Embryonic facial prominence (tissue), 1 donor: ENCODE measurements around the gene IRAK2.

Source experiments
- DNase-seq: peaks from one replicate; pipeline ENCODE4 v3.0.0-alpha.2; 2016; ENCODE audit errors: extremely low spot score

The IRAK2 gene

DNA sequence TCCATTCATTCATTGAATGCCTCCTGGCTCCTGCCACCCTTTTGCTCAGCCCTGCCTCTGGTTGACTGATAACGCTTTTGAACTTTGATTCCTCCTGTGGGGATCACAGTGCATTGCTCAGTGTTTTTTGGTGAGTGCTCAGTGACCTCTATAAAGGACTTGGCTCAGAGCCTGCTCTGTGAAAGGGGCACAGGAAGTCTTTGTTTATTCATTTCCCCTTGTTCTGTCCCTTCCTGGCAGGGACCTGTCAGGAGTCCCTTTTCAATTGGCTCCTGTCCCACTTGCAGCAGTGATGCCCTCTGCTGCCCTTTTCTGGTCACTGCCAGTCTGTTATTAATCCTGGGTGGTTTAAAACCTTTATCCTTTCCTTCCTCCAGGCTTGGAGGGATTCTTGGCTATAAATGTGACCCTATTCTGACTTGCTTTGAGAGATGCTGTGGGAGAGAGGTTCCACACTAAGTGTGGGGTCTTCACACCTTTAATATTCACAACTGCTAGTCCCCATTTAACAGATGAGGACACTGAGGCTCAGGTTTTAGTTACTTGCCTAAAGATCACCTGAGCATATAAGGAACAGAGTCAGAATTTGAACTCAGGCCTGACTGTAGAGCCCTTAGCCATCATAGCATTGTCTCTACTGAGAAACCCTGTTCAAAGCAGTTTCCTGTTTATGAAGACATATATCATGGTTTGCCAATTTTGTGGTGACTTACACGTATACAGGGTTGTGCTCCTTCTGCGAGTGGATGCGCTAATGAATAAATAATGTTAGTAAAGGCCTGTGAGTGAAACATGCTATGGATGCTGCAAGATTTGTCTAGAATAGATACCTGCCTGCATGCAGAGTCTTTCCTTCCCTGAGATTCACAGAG is 60.3 kb downstream of the IRAK2 start:
- DNase-seq = no peak

DNA sequence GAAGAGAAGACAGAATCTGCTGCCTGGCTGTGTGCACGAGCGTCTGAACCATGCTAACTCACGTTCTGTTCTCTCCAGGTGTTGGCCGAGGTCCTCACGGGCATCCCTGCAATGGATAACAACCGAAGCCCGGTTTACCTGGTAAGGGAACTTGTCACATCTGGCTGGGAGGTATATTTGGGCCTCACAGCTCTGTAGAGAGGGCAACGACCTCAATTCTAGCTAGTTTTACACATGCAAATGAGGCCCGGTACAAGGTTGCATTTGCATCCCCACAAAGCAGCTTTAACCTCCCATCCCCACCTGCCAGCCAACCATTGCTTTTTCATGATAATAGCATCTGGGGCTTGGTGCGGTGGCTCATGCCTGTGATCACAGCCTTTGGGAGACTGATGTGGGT is 61.6 kb downstream of the IRAK2 start:
- DNase-seq = no peak

DNA sequence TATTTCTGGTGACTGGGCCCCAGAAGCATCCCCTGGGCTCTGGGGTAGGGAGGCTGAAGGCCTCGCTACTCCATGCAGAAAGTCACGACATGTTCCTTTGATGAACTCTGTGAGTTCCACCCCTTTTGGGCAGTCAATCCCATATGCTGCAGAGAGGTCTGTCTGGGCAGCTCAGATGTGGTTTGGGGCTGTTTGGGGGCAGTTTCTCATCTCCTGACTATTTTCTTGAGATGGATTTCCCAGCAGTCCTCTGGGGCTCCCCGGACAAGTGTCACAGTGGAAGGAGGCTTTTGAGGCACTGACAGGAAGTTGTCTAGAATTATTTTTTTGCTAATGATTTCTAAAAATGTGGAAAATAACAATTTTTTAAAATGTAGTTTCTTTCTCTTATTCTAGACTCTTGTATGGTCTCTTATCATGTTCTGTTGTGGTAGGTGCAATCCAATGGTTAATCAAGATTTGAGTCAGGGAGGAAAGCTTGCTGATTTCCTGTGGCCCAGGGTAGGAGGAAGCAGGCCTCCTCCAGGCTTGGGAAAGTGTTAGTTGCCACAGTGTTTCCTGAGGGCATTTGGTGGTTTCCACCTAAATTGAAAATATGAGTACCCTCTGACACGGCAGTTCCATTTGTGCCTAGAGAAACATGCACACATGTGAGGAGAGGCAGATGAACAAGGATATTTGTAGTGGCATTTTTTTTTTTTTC is 63.7 kb downstream of the IRAK2 start:
- no peak for DNase-seq

DNA sequence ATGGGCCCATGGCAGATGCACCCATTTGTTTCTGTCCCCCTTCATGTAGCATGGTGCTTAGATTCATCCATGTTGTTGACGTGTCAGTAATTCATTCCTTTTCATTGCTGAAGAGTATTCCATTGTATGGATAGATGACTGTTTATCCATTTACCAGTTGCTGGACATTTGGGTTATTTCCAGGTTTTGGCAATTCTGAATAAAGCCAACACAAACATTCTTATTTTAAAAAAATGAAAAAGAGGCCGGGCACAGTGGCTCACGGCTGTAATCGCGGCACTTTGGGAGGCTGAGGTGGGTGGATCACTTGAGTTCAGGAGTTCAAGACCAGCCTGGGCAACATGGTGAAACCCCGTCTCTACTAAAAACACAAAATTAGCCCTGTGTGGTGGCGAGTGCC is 64.9 kb downstream of the IRAK2 start:
- no peak for DNase-seq

GRCh38 chr3:10232137-10232536 is 67.4 kb downstream of the IRAK2 start:
- DNase-seq = no peak

DNA sequence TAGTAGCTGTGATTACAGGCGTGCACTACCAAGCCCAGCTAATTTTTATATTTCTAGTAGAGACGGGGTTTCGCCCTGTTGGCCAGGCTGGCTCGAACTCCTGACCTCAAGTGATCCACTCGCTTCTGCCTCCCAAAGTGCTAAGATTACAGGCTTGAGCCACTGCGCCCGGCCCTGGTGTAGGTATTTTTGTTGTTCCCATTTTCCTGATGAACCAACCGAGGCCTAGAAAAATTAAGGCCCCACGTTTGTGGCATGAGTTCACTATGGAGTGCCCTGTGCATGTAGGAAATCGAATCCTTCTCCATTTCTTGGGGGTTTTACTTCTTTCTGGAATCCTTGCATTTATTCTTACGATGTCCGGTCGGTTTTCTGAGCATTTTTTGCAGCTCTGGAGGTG is 69.3 kb downstream of the IRAK2 start:
- DNase-seq = no peak

DNA sequence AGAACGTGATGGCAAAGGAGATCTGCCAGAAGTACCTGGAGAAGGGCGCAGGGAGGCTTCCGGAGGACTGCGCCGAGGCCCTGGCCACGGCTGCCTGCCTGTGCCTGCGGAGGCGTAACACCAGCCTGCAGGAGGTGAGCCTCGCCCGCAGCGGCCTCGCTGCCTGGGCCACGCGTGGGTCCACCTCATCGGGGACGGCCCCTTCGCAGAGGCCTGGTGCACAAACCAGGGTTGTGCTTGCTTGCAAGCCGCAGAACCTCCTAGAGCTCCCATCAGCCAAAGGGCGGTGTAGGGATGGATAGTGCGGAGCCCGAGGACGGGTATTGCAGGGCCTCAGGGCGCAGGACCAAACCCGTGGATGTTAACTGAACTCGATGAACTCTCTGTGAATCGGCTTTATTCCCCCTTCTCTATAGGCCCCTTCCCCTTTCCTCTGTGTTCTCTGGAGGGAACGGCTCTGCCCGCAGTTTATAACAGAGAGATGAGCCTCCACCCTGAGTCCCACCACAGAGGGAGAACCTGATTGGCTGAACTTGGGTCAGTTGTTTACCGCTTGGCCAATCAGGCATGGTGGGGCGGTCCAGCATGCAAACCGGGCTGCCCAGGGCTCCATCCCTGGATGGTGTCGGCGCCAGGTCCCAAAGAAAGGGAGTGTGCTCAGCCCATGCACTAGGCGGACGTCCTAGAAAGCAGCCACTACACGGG is 70.0 kb downstream of the IRAK2 start:
- no peak for DNase-seq

DNA sequence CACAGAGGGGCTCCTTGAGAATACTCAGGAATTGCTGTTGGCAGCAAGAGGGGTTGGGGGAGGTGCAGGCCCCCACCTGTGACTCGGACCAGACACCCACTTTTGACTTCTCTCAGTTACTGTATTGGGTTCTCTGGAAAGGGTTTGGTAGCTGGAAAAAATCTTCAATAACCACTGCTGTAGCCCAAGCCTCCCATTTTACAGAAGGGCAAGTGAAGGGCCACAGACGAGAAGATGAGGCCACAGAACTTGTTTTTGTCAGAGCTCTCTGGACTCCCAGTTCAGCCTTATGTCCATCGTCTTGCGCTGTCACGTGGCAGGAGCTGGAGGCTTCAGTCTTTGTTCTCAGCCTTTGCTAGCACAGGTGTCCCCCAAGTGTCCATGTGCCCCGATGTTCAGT is 70.8 kb downstream of the IRAK2 start:
- no peak for DNase-seq

DNA sequence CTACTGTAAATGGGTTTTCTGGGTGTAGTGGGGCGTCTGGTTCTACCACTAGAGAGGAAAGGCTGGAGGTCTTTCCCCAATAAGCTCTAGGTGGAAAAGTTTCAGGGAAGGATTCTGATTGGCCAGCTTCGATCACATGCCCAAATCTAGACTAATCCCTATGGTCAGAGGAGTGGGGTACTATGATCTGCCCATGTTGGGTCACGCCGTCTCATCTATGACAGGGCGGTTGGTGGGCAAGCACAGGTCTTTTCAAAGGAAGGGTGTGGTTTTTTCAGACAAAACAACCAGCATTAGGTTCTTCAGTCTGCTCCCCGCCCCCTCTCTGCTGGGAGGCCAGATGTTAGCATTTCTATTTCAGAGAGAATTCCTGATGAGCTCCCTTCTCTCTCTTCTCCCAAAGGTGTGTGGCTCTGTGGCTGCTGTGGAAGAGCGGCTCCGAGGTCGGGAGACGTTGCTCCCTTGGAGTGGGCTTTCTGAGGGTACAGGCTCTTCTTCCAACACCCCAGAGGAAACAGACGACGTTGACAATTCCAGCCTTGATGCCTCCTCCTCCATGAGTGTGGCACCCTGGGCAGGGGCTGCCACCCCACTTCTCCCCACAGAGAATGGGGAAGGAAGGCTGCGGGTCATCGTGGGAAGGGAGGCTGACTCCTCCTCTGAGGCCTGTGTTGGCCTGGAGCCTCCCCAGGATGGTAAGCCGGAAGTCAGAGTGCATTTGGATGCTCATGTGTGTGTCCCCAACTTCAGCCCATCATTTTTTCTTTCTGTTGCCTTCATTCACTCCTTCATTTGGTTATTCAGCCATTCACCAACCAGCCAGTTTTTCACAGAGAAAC is 73.8 kb downstream of the IRAK2 start:
- no peak for DNase-seq

GRCh38 chr3:10240799-10241198 is 76.1 kb downstream of the IRAK2 start:
- DNase-seq = no peak

DNA sequence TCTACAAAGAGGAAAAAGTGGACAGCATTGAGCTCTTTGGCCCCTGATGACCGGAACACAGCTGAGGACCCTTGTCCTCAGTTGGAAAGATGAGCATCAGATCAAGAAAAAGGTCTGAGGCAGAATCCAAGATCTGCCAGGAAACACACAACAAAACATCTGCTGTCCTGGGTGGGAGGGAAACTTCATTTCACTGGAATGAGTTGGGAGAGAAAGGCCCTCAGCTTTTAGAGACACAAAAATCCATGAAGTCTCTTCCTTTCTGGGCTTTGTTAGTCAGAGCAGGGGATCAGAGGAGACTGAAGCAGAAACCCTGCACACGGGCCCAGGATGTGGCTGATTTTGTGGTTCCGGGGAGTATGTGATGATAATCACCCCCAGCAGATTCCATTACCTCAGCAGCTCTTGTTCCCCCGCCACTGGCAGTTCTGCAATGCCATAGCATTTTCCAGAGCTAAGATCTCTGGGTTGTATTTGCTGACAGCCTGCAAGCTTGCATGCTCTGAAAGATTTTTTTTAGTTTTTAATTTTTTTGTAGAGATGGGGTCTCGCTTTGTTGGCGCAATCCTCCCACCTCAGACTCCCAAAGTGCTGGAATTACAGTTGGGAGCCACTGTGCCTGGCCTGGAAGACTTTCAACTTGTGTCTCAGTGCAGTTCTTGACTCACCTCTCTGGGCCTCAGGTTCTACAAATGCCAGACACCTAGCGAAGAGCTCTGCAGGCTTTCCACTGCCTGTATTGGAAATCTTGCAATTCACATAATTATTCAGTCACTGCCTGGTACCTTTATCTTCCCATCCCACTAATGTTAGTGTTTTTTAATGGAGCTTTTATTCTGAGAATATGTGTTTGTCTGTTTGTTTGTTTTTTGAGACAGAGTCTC is 77.7 kb downstream of the IRAK2 start:
- DNase-seq = no peak

- no peak for DNase-seq
Measured at GRCh38 chr3:10244009-10244408, 79.3 kb downstream of the IRAK2 start.

GRCh38 chr3:10245081-10245712 is 80.5 kb downstream of the IRAK2 start:
- DNase-seq = no peak

DNA sequence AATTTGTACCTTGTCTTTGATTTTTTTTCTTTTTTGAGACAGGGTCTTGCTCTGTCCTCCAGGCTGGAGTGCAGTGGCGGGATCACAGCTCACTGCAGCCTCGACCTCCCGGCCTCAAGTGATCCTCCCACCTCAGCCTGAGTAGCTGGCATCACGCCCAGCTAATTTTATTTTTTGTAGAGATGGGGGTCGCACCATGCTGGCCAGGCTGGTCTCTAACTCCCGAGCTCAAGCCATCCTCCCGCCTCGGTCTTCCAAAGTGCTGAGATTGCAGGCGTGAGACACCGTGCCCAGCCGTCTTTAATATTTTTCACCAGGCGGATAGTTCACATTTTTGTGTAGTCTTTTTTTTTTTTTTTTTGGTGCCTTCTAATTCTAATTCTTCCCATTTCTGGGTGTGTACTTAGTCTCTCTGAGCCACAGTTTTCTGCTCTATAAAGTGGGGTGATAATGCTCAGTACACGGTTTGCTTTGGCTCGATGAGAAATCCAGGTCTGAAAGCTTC is 83.0 kb downstream of the IRAK2 start:
- no peak for DNase-seq

DNA sequence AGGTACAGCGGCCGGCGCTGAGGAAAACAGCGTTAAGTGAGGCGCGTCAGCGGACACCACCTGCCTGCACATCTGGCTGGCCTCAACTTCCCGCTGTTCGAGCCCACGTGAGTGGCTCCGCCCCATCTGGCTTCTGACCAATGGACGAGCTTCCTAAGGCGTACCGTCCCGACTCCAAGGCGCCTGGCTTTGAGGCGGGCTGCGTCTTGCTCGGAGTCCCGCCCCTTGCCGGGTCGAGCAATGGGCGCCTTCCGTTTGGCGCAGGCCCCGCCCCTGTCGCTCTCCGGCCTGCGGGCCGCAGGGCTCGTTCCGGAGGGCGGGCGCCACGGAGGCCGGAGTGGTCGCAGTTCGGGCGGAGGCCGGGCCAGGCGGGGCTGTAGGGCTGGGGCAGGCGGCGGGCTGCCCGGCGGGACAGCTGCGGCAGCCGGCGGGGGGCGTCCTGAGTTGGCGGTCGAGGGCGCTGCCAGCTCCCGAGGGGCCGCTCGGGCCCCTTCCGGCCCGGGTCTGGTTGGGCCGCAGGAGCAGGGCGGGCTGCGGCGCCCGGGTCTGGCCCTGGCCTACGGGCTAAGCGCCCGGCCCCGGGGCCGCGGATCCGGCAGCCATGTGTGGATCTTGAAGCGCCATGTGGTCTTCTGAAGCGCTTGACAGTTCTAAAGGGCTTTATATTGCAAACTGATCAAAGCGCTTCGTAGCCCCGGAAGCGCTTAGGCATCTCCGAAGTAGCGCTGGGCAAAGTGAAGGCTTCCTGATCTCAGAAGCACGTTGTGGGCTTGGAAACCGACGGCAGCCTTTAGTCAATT is 83.7 kb downstream of the IRAK2 start, which contains the start of gene TATDN2:
Gene TATDN2, plus strand, starts transcription at position 276 of the 800 bp plus-strand sequence. CDS start 742 bp downstream, outside the sequence.
- peak; percentile 76 for DNase-seq

DNA sequence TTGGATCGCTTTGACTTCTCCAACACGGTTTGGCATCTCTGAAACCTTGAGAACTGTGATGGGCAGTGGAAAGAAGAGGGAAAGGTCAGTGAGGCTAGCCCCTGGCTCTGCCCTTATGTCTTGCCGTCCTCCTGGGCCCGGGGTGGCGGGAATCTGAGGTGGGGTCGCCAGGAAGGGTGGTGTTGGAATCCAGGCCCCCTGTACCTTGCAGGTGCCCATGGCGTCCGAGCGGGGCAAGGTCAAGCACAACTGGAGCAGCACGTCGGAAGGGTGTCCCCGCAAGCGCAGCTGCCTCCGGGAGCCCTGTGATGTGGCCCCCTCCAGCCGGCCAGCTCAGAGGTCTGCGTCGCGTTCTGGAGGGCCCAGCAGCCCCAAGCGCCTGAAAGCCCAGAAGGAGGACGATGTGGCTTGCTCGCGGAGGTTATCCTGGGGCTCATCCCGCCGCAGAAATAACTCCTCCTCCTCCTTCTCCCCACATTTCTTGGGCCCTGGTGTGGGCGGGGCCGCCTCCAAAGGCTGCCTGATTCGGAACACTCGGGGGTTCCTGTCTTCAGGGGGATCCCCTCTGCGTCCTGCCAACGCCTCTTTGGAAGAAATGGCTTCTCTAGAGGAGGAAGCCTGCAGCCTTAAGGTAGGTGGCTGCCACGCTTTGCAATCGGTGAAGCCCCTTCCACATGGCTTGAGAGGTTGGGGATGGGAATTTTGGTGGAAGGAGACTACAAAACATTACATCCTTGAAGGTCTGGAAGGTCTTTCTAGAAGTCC is 84.4 kb downstream of the IRAK2 start:
- no peak for DNase-seq

DNA sequence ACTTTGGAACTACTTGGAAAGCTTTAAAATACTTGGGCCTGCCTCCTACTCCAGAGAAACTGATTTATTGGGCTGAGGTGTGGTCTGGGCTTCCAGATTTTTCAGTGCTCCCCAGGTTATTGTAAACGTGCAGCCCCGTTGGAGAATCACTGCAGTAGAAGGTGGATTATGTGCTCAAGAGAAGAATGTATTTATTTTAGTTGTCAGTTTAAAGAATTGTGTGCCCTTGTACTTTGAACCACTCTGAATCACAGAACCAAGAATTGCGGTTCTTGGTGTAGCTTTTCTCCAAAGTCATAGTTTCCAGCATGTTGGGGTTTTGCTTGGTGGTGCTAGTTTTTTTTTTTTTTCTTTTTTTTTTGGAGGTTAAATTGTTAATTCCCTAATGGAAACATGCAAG is 85.1 kb downstream of the IRAK2 start:
- no peak for DNase-seq

GRCh38 chr3:10251006-10251405 is 86.3 kb downstream of the IRAK2 start:
- DNase-seq = no peak
